H9 (cell line): ENCODE measurements around the gene CASP10. TPM values are rescaled to one million over a fixed set of nuclear protein-coding genes. Genes with fewer than 3 reads are reported as not detected.

Experiments used
- DNase-seq: peaks from one replicate; pipeline ENCODE4 v3.0.0-alpha.2; 2017
- H2AFZ ChIP-seq: one replicate; pipeline ENCODE4 v1.6.1; 2013; ENCODE audit warnings: mild to moderate bottlenecking, low read length, control low read depth, moderate library complexity
- H2AK5ac ChIP-seq: 2 replicates; pipeline ENCODE4 v1.6.1; 2013; ENCODE audit warnings: low read length, control low read depth, mixed read lengths; ENCODE audit not compliant: insufficient read length
- H2BK120ac ChIP-seq: one replicate; pipeline ENCODE4 v1.6.1; 2013; ENCODE audit warnings: low read depth, mild to moderate bottlenecking, low read length, control low read depth, inconsistent platforms; ENCODE audit not compliant: poor library complexity, severe bottlenecking
- H2BK12ac ChIP-seq: 2 replicates; pipeline ENCODE4 v1.6.1; 2013; ENCODE audit warnings: low read length, control low read depth, mixed read lengths, low read depth; ENCODE audit not compliant: insufficient read length
- H2BK15ac ChIP-seq: 2 replicates; pipeline ENCODE4 v1.6.1; 2013; ENCODE audit warnings: low read depth, low read length, control low read depth
- H2BK20ac ChIP-seq: one replicate; pipeline ENCODE4 v1.6.1; 2013; ENCODE audit warnings: low read depth, mild to moderate bottlenecking, low read length, control low read depth, inconsistent platforms; ENCODE audit not compliant: poor library complexity, severe bottlenecking
- H2BK5ac ChIP-seq: 2 replicates; pipeline ENCODE4 v1.6.1; 2013; ENCODE audit warnings: low read length, control low read depth, mixed read lengths; ENCODE audit not compliant: insufficient read length
- H3K14ac ChIP-seq: 2 replicates; pipeline ENCODE4 v1.6.1; 2013; ENCODE audit warnings: low read length, control low read depth; ENCODE audit not compliant: insufficient read depth
- H3K18ac ChIP-seq: 2 replicates; pipeline ENCODE4 v1.6.1; 2013; ENCODE audit warnings: low read depth, mild to moderate bottlenecking, mixed read lengths, low read length, control low read depth; ENCODE audit not compliant: insufficient read length
- H3K23ac ChIP-seq: 2 replicates; pipeline ENCODE4 v1.6.1; 2013; ENCODE audit warnings: low read length, control low read depth, mixed read lengths, low read depth; ENCODE audit not compliant: insufficient read length
- H3K23me2 ChIP-seq: 2 replicates; pipeline ENCODE4 v1.6.1; 2013; ENCODE audit warnings: low read depth, mild to moderate bottlenecking, mixed read lengths, low read length, control low read depth; ENCODE audit not compliant: insufficient read length, poor library complexity, severe bottlenecking
- H3K27ac ChIP-seq: 2 replicates; pipeline ENCODE4 v1.5.1; 2013; ENCODE audit warnings: low read length, control low read depth, mixed read lengths, low read depth; ENCODE audit not compliant: insufficient read length
- H3K27me3 ChIP-seq: 2 replicates; pipeline ENCODE4 v1.6.1; 2013; ENCODE audit warnings: low read length, control low read depth, inconsistent platforms; ENCODE audit not compliant: insufficient read depth
- H3K4ac ChIP-seq: 2 replicates; pipeline ENCODE4 v1.6.1; 2013; ENCODE audit warnings: low read depth, mild to moderate bottlenecking, control low read depth, inconsistent platforms, low read length, moderate library complexity
- H3K4me1 ChIP-seq: 2 replicates; pipeline ENCODE4 v1.6.1; 2013; ENCODE audit warnings: low read length, control low read depth, inconsistent platforms; ENCODE audit not compliant: insufficient read depth
- H3K4me2 ChIP-seq: 2 replicates; pipeline ENCODE4 v1.6.1; 2013; ENCODE audit warnings: low read length, control low read depth, mixed read lengths; ENCODE audit not compliant: insufficient read length, insufficient read depth
- H3K56ac ChIP-seq: 2 replicates; pipeline ENCODE4 v1.6.1; 2013; ENCODE audit warnings: low read depth, mild to moderate bottlenecking, mixed read lengths, low read length, control low read depth; ENCODE audit not compliant: insufficient read length
- H3K79me1 ChIP-seq: 2 replicates; pipeline ENCODE4 v1.6.1; 2013; ENCODE audit warnings: low read depth, mild to moderate bottlenecking, moderate library complexity, low read length, control low read depth, inconsistent platforms; ENCODE audit not compliant: insufficient read depth, poor library complexity, severe bottlenecking
- H3K79me2 ChIP-seq: 2 replicates; pipeline ENCODE4 v1.6.1; 2013; ENCODE audit warnings: low read length, control low read depth, inconsistent platforms; ENCODE audit not compliant: insufficient read depth
- H3K9ac ChIP-seq: 2 replicates; pipeline ENCODE4 v1.6.1; 2013; ENCODE audit warnings: low read length, control low read depth, mixed read lengths; ENCODE audit not compliant: insufficient read length; ENCODE audit errors: extremely low read depth
- H3K9me3 ChIP-seq: one replicate; pipeline ENCODE4 v1.6.1; 2013; ENCODE audit warnings: low read depth, low read length, inconsistent platforms; ENCODE audit not compliant: control insufficient read depth
- H3T11ph ChIP-seq: one replicate; pipeline ENCODE4 v1.6.1; 2013; ENCODE audit warnings: mild to moderate bottlenecking, low read length, control low read depth, inconsistent platforms
- H4K20me1 ChIP-seq: one replicate; pipeline ENCODE4 v1.6.1; 2013; ENCODE audit not compliant: control insufficient read depth, insufficient read length, insufficient read depth
- H4K5ac ChIP-seq: 2 replicates; pipeline ENCODE4 v1.6.1; 2013; ENCODE audit warnings: low read depth, mild to moderate bottlenecking, mixed read lengths, low read length, control low read depth; ENCODE audit not compliant: insufficient read length
- H4K8ac ChIP-seq: replicated peaks from 2 replicates; pipeline ENCODE4 v1.6.1; 2013; ENCODE audit warnings: low read length, control low read depth, mixed read lengths, low read depth; ENCODE audit not compliant: insufficient read length
- H4K91ac ChIP-seq: 2 replicates; pipeline ENCODE4 v1.6.1; 2013; ENCODE audit warnings: low read depth, mild to moderate bottlenecking, moderate library complexity, mixed read lengths, low read length, control low read depth; ENCODE audit not compliant: insufficient read length
- H3K27ac Mint-ChIP-seq, 3 experiments: 2 replicates in 2 of 3; 3 replicates in 1 of 3; pipeline ENCODE4 v1.8.0; 2020 to 2021; ENCODE audit warnings: mixed read lengths in 3 of 3, mild to moderate bottlenecking in 1 of 3, moderate library complexity in 1 of 3
- H3K27me3 Mint-ChIP-seq: 2 replicates; pipeline ENCODE4 v1.8.0; 2021; ENCODE audit warnings: low read depth, mild to moderate bottlenecking, moderate library complexity, mixed read lengths
- H3K36me3 Mint-ChIP-seq, 3 experiments: 2 replicates in 2 of 3; 3 replicates in 1 of 3; pipeline ENCODE4 v1.8.0; 2020 to 2021; ENCODE audit warnings: low read depth in 3 of 3, mixed read lengths in 3 of 3; ENCODE audit not compliant: insufficient read depth in 1 of 3
- H3K4me1 Mint-ChIP-seq, 2 experiments: 2 replicates each; pipeline ENCODE4 v1.8.0; 2020; ENCODE audit warnings: mixed read lengths in 2 of 2
- H3K4me3 Mint-ChIP-seq, 2 experiments: 2 replicates in 1 of 2; 3 replicates in 1 of 2; pipeline ENCODE4 v1.8.0; 2020 to 2021; ENCODE audit warnings: mild to moderate bottlenecking in 2 of 2, mixed read lengths in 2 of 2, moderate library complexity in 1 of 2
- H3K9me3 Mint-ChIP-seq, 2 experiments: 2 replicates in 1 of 2; 3 replicates in 1 of 2; pipeline ENCODE4 v1.8.0; 2020; ENCODE audit warnings: mild to moderate bottlenecking in 2 of 2, mixed read lengths in 2 of 2, moderate library complexity in 1 of 2
- CTCF ChIP-seq: fragments of 200-600 bp; sonication (generic); conservative IDR thresholded peaks from 3 replicates; pipeline ENCODE4 v1.8.0; 2021; ENCODE audit warnings: antibody characterized with exemption, mild to moderate bottlenecking
- WGBS: extraction: QIAGEN DNeasy Blood & Tissue Kit; methylation state at CpG from one replicate; pipeline ENCODE4 v1.1.7; 2013; ENCODE audit warnings: missing lambda C conversion rate, low lambda C conversion rate, mixed read lengths; ENCODE audit not compliant: insufficient read length; ENCODE audit errors: extremely low coverage; 5-methylcytosine and 5-hydroxymethylcytosine counted together
- total RNA-seq: library from RNA; stranded (reverse); gene quantifications from 2 replicates; pipeline ENCODE4 v1.2.1, GENCODE V29; 2021

Gene CASP10
- total RNA-seq, 1 experiment from 2014 or later = 2.7 TPM

DNA sequence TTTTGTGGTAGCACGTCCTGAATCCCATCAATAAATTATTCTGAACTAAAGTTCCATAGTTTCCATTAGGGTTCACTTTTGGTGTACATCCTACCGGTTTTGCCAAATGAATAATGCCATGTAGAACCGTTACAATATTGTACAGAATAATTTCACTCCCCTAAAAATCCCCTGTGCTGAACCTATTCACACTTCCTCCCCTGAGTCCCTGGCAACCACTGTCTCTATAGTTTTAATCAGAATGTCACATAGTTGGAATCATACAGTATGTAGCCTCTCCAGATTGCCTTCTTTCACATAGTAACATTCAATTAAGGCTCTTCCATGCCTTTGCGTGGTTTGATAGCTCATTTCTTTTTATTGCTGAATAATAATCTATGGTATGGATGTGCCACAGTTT lies 67.8 kb downstream of the CASP10 start:
- Mint-ChIP-seq H3K4me3 (no peak overlapping the region), H3K27ac (no peak overlapping the region), H3K4me1 (peaks cover 8 to 9% of the 10 kb centered on the region in 2 experiments), H3K27me3 (no peaks in the 10 kb centered on the region), H3K9me3 (peaks cover 2 to 3% of the 10 kb centered on the region in 2 experiments; a peak in 2 of 5 replicates), H3K36me3 (peaks cover 0 to 2% (median 0%) of the 10 kb centered on the region in 3 experiments; a peak in 2 of 7 replicates)
- Histone ChIP-seq H3K14ac (no peak overlapping the region), H3K79me2 (no peaks in the 10 kb centered on the region), H4K20me1 (no peaks in the 10 kb centered on the region), H3K23me2 (no peaks in the 10 kb centered on the region), H2AFZ (no peak overlapping the region), H3K27ac (no peak overlapping the region), H3K9me3 (no peaks in the 10 kb centered on the region), H3T11ph (no peak overlapping the region), H3K56ac (no peak overlapping the region), H3K18ac (no peak overlapping the region), H3K79me1 (no peaks in the 10 kb centered on the region), H4K5ac (no peak overlapping the region), H2BK12ac (no peak overlapping the region), H3K4me1 (peaks cover 5% of the 10 kb centered on the region), H3K23ac (no peak overlapping the region), H4K91ac (no peak overlapping the region), H3K27me3 (no peaks in the 10 kb centered on the region), H2BK120ac (no peak overlapping the region), H3K4ac (no peak overlapping the region), H2AK5ac (no peak overlapping the region), H2BK15ac (no peak overlapping the region), H3K9ac (no peak overlapping the region), H4K8ac (no peak overlapping the region), H2BK20ac (no peak overlapping the region), H2BK5ac (no peak overlapping the region), H3K4me2 (no peak overlapping the region)
- no peak for DNase-seq
- TF ChIP-seq CTCF = no peak
- WGBS = no CpG with 5 or more reads among the region's 4 CpGs
